ENCODE data around the gene UBD.

UBD gene

GRCh38 chr6:29559524-29560287 is at the start of gene UBD:
Gene UBD, minus strand, starts transcription at chr6:29559732. Its CDS starts 31 bp downstream, at chr6:29559701.
- peaks cover 38% of the 10 kb centered on the region for H3K27me3 ChIP-seq (ENCODE audit: control insufficient read depth, insufficient read depth, low read length)
- no peak within 1 kb of the TSS for H3K27ac ChIP-seq (ENCODE audit: low read length)
- no peak within 1 kb of the TSS for H3K9ac ChIP-seq (ENCODE audit: low read length)
- H3K36me3 ChIP-seq (ENCODE audit: control insufficient read depth, low read depth, low read length) = no peaks in the 10 kb centered on the region
- no peak within 1 kb of the TSS for H3K4me3 ChIP-seq (ENCODE audit: low read length)
- no peaks in the 10 kb centered on the region for H3K9me3 ChIP-seq (ENCODE audit: control insufficient read depth, low read depth, low read length)
- H3K4me1 ChIP-seq (ENCODE audit: control insufficient read depth, low read depth, low read length) = peaks cover 22% of the 10 kb centered on the region

GRCh38 chr6:29608131-29608530 is 48.6 kb upstream of the UBD start:
- H3K27me3 ChIP-seq (ENCODE audit: control insufficient read depth, insufficient read depth, low read length) = no peaks in the 10 kb centered on the region
- no peaks in the 10 kb centered on the region for H3K9me3 ChIP-seq (ENCODE audit: control insufficient read depth, low read depth, low read length)
- H3K9ac ChIP-seq (ENCODE audit: low read length) = no peak overlapping the region
- peaks cover 96% of the 10 kb centered on the region for H3K36me3 ChIP-seq (ENCODE audit: control insufficient read depth, low read depth, low read length)
- no peak overlapping the region for H3K4me3 ChIP-seq (ENCODE audit: low read length)
- no peaks in the 10 kb centered on the region for H3K4me1 ChIP-seq (ENCODE audit: control insufficient read depth, low read depth, low read length)
- H3K27ac ChIP-seq (ENCODE audit: low read length) = no peak overlapping the region

GRCh38 chr6:29603930-29604329 is 44.4 kb upstream of the UBD start:
- H3K27me3 ChIP-seq (ENCODE audit: control insufficient read depth, insufficient read depth, low read length) = no peaks in the 10 kb centered on the region
- H3K9me3 ChIP-seq (ENCODE audit: control insufficient read depth, low read depth, low read length) = no peaks in the 10 kb centered on the region
- H3K9ac ChIP-seq (ENCODE audit: low read length) = no peak overlapping the region
- peaks cover 96% of the 10 kb centered on the region for H3K36me3 ChIP-seq (ENCODE audit: control insufficient read depth, low read depth, low read length)
- H3K4me1 ChIP-seq (ENCODE audit: control insufficient read depth, low read depth, low read length) = no peaks in the 10 kb centered on the region
- no peak overlapping the region for H3K4me3 ChIP-seq (ENCODE audit: low read length)
- H3K27ac ChIP-seq (ENCODE audit: low read length) = no peak overlapping the region

- H3K4me1 ChIP-seq (ENCODE audit: control insufficient read depth, low read depth, low read length) = no peaks in the 10 kb centered on the region
- peaks cover 91% of the 10 kb centered on the region for H3K36me3 ChIP-seq (ENCODE audit: control insufficient read depth, low read depth, low read length)
- H3K27me3 ChIP-seq (ENCODE audit: control insufficient read depth, insufficient read depth, low read length) = no peaks in the 10 kb centered on the region
- no peak overlapping the region for H3K9ac ChIP-seq (ENCODE audit: low read length)
- H3K4me3 ChIP-seq (ENCODE audit: low read length) = no peak overlapping the region
- H3K27ac ChIP-seq (ENCODE audit: low read length) = no peak overlapping the region
- no peaks in the 10 kb centered on the region for H3K9me3 ChIP-seq (ENCODE audit: control insufficient read depth, low read depth, low read length)
Measured at GRCh38 chr6:29603456-29603855, 43.9 kb upstream of the UBD start.

- H3K27ac ChIP-seq (ENCODE audit: low read length) = peak overlapping the region; percentile 4
- no peak overlapping the region for H3K4me3 ChIP-seq (ENCODE audit: low read length)
- peaks cover 84% of the 10 kb centered on the region for H3K36me3 ChIP-seq (ENCODE audit: control insufficient read depth, low read depth, low read length)
- H3K4me1 ChIP-seq (ENCODE audit: control insufficient read depth, low read depth, low read length) = no peaks in the 10 kb centered on the region
- H3K9ac ChIP-seq (ENCODE audit: low read length) = no peak overlapping the region
- no peaks in the 10 kb centered on the region for H3K9me3 ChIP-seq (ENCODE audit: control insufficient read depth, low read depth, low read length)
- H3K27me3 ChIP-seq (ENCODE audit: control insufficient read depth, insufficient read depth, low read length) = no peaks in the 10 kb centered on the region
Measured at GRCh38 chr6:29602564-29603361, 43.2 kb upstream of the UBD start.

GRCh38 chr6:29598172-29598747 is 38.7 kb upstream of the UBD start:
- H3K4me1 ChIP-seq (ENCODE audit: control insufficient read depth, low read depth, low read length) = peaks cover 6% of the 10 kb centered on the region
- H3K27me3 ChIP-seq (ENCODE audit: control insufficient read depth, insufficient read depth, low read length) = no peaks in the 10 kb centered on the region
- peaks cover 39% of the 10 kb centered on the region for H3K36me3 ChIP-seq (ENCODE audit: control insufficient read depth, low read depth, low read length)
- no peak overlapping the region for H3K27ac ChIP-seq (ENCODE audit: low read length)
- H3K9me3 ChIP-seq (ENCODE audit: control insufficient read depth, low read depth, low read length) = no peaks in the 10 kb centered on the region
- no peak overlapping the region for H3K9ac ChIP-seq (ENCODE audit: low read length)
- H3K4me3 ChIP-seq (ENCODE audit: low read length) = no peak overlapping the region

- peaks cover 6% of the 10 kb centered on the region for H3K4me1 ChIP-seq (ENCODE audit: control insufficient read depth, low read depth, low read length)
Measured at GRCh38 chr6:29597184-29597583, 37.7 kb upstream of the UBD start.

GRCh38 chr6:29596381-29596900 is 36.9 kb upstream of the UBD start:
- no peak overlapping the region for H3K9ac ChIP-seq (ENCODE audit: low read length)
- H3K4me1 ChIP-seq (ENCODE audit: control insufficient read depth, low read depth, low read length) = peaks cover 9% of the 10 kb centered on the region
- peaks cover 24% of the 10 kb centered on the region for H3K36me3 ChIP-seq (ENCODE audit: control insufficient read depth, low read depth, low read length)
- no peaks in the 10 kb centered on the region for H3K27me3 ChIP-seq (ENCODE audit: control insufficient read depth, insufficient read depth, low read length)
- no peak overlapping the region for H3K4me3 ChIP-seq (ENCODE audit: low read length)
- no peak overlapping the region for H3K27ac ChIP-seq (ENCODE audit: low read length)
- no peaks in the 10 kb centered on the region for H3K9me3 ChIP-seq (ENCODE audit: control insufficient read depth, low read depth, low read length)

More at GRCh38 chr6:29597184-29597583, 37.7 kb upstream of the UBD start:
- Histone ChIP-seq H3K27me3 (ENCODE audit: control insufficient read depth, insufficient read depth, low read length) (no peaks in the 10 kb centered on the region), H3K27ac (ENCODE audit: low read length) (no peak overlapping the region), H3K9ac (ENCODE audit: low read length) (no peak overlapping the region), H3K4me3 (ENCODE audit: low read length) (no peak overlapping the region), H3K9me3 (ENCODE audit: control insufficient read depth, low read depth, low read length) (no peaks in the 10 kb centered on the region), H3K36me3 (ENCODE audit: control insufficient read depth, low read depth, low read length) (peaks cover 31% of the 10 kb centered on the region)

GRCh38 chr6:29593199-29593855 is 33.8 kb upstream of the UBD start:
- H3K9ac ChIP-seq (ENCODE audit: low read length) = no peak overlapping the region
- no peaks in the 10 kb centered on the region for H3K27me3 ChIP-seq (ENCODE audit: control insufficient read depth, insufficient read depth, low read length)
- H3K9me3 ChIP-seq (ENCODE audit: control insufficient read depth, low read depth, low read length) = no peaks in the 10 kb centered on the region
- H3K27ac ChIP-seq (ENCODE audit: low read length) = no peak overlapping the region
- no peak overlapping the region for H3K4me3 ChIP-seq (ENCODE audit: low read length)
- H3K4me1 ChIP-seq (ENCODE audit: control insufficient read depth, low read depth, low read length) = peaks cover 9% of the 10 kb centered on the region
- no peaks in the 10 kb centered on the region for H3K36me3 ChIP-seq (ENCODE audit: control insufficient read depth, low read depth, low read length)

- Histone ChIP-seq H3K4me1 (ENCODE audit: control insufficient read depth, low read depth, low read length) (peaks cover 9% of the 10 kb centered on the region), H3K9me3 (ENCODE audit: control insufficient read depth, low read depth, low read length) (no peaks in the 10 kb centered on the region), H3K4me3 (ENCODE audit: low read length) (no peak overlapping the region), H3K27ac (ENCODE audit: low read length) (no peak overlapping the region), H3K9ac (ENCODE audit: low read length) (no peak overlapping the region), H3K36me3 (ENCODE audit: control insufficient read depth, low read depth, low read length) (no peaks in the 10 kb centered on the region), H3K27me3 (ENCODE audit: control insufficient read depth, insufficient read depth, low read length) (no peaks in the 10 kb centered on the region)
Measured at GRCh38 chr6:29591677-29592076, 32.1 kb upstream of the UBD start.

GRCh38 chr6:29590218-29590808 is 30.8 kb upstream of the UBD start:
- no peak overlapping the region for H3K4me3 ChIP-seq (ENCODE audit: low read length)
- no peak overlapping the region for H3K27ac ChIP-seq (ENCODE audit: low read length)
- H3K27me3 ChIP-seq (ENCODE audit: control insufficient read depth, insufficient read depth, low read length) = no peaks in the 10 kb centered on the region
- H3K36me3 ChIP-seq (ENCODE audit: control insufficient read depth, low read depth, low read length) = no peaks in the 10 kb centered on the region
- no peak overlapping the region for H3K9ac ChIP-seq (ENCODE audit: low read length)
- H3K4me1 ChIP-seq (ENCODE audit: control insufficient read depth, low read depth, low read length) = peaks cover 2% of the 10 kb centered on the region
- no peaks in the 10 kb centered on the region for H3K9me3 ChIP-seq (ENCODE audit: control insufficient read depth, low read depth, low read length)
